Spleen (tissue), 11 donors: ENCODE measurements around the gene VRK1. TPM values are rescaled to one million over a fixed set of nuclear protein-coding genes. Genes with fewer than 3 reads are reported as not detected.

Experiments used
- DNase-seq: peaks from one replicate; pipeline ENCODE4 v3.0.0-alpha.2; 2020
- H3K27ac ChIP-seq, 8 donors: fragments of 200-600 bp; sonication (generic) in 7 of 8; 1 replicate in 4 of 8; 2 replicates in 4 of 8; pipeline versions ENCODE4 v1.5.0 to v1.8.0; 2016 to 2021; ENCODE audit warnings: inconsistent platforms in 4 of 8, mild to moderate bottlenecking in 4 of 8, moderate library complexity in 1 of 8
- H3K27me3 ChIP-seq, 7 donors: fragments of 200-600 bp; sonication (generic) in 6 of 7; replicated peaks in 1 of 7; 1 replicate in 4 of 7; 2 replicates in 3 of 7; pipeline versions ENCODE4 v1.5.0 to v1.8.0; 2016 to 2021; ENCODE audit warnings: inconsistent platforms in 3 of 7, mild to moderate bottlenecking in 1 of 7
- H3K36me3 ChIP-seq, 6 donors: fragments of 200-600 bp; sonication (generic) in 5 of 6; 1 replicate in 4 of 6; 2 replicates in 2 of 6; pipeline versions ENCODE4 v1.5.0 to v1.8.0; 2016 to 2021; ENCODE audit warnings: inconsistent platforms in 2 of 6
- H3K4me1 ChIP-seq, 6 donors: fragments of 200-600 bp; sonication (generic) in 5 of 6; 1 replicate in 3 of 6; 2 replicates in 3 of 6; pipeline versions ENCODE4 v1.5.0 to v1.8.0; 2016 to 2021; ENCODE audit warnings: inconsistent platforms in 3 of 6
- H3K4me3 ChIP-seq, 8 donors: fragments of 200-600 bp; sonication (generic) in 7 of 8; 1 replicate in 4 of 8; 2 replicates in 4 of 8; pipeline versions ENCODE4 v1.5.0 to v1.8.0; 2016 to 2021; ENCODE audit warnings: inconsistent platforms in 4 of 8, mild to moderate bottlenecking in 4 of 8, moderate library complexity in 2 of 8
- H3K9me3 ChIP-seq, 8 donors: fragments of 200-600 bp; sonication (generic) in 7 of 8; 1 replicate in 4 of 8; 2 replicates in 4 of 8; pipeline versions ENCODE4 v1.5.0 to v1.8.0; 2016 to 2021; ENCODE audit warnings: inconsistent platforms in 4 of 8
- CTCF ChIP-seq, 11 experiments: fragments of 200-600 bp in 7 of 11; fragments of 450-650 bp in 4 of 11; sonication (generic) in 4 of 11; IDR thresholded peaks in 8 of 11; conservative IDR thresholded peaks in 3 of 11; 1 replicate in 7 of 11; 2 replicates in 4 of 11; pipeline versions ENCODE4 v1.4.0 to v1.8.0; 2016 to 2021; ENCODE audit warnings: antibody characterized with exemption in 11 of 11, inconsistent platforms in 4 of 11, mild to moderate bottlenecking in 1 of 11
- POLR2A ChIP-seq, 3 donors: fragments of 450-650 bp; IDR thresholded peaks; one replicate each; pipeline ENCODE4 v1.5.1; 2017; ENCODE audit warnings: antibody characterized with exemption in 3 of 3, mild to moderate bottlenecking in 1 of 3
- POLR2AphosphoS5 ChIP-seq, 3 donors: sonication (generic); formaldehyde crosslinking; IDR thresholded peaks; one replicate each; pipeline ENCODE4 v1.5.1; 2017; ENCODE audit warnings: antibody characterized with exemption in 3 of 3
- WGBS, 5 donors: extraction: QIAGEN DNeasy Blood & Tissue Kit in 3 of 5; methylation state at CpG; one replicate each; pipeline versions ENCODE4 v1.1.5 to v1.1.7; 2013 to 2018; 5-methylcytosine and 5-hydroxymethylcytosine counted together
- intact Hi-C: fragments of 100-400 bp; cut with DNase I; formaldehyde crosslinking; loops from one replicate; pipeline ENCODE4 v1.15.0; 2023; ENCODE audit warnings: low total_unique reads
- polyA plus RNA-seq, 3 donors: library from polyadenylated mRNA; stranded (reverse); fragments of 200-250 nt; gene quantifications; one replicate each; pipeline ENCODE4 v1.2.1, GENCODE V29; 2013
- total RNA-seq, 7 donors: library from RNA; depleted of rRNA in 3 of 7; stranded (reverse); fragments of >200 nt in 3 of 7; fragmentation: NEBNext Ultra II Directional in 4 of 7; extraction: Animal tissue kit (Norgen Biotek cat#: 25700) in 4 of 7; gene quantifications; one replicate each; pipeline versions ENCODE4 v1.1.0 to v1.2.1, GENCODE V29; 2016 to 2021
- donor health status: healthy with polysubstance abuse.
- donor health status: DM: no; HTN: no; CAD: no; lungs with moderate emphysema.
- donor health status: DM: no; HTN: no; CAD: no.
- donor health status: Bipolar disorder and iron deficiency.
- donor health status: healthy.
- donor health status: DM: no; HTN: no; CAD: no.
- donor health status: DM: yes; HTN: yes; CAD: no.

The VRK1 gene
- total and polyA plus RNA-seq, 10 donors, result 16.1 to 48.5 (median 29.4) TPM

GRCh38 chr14:96806836-96807235, 9.7 kb downstream of the VRK1 start:
- no peak for TF ChIP-seq POLR2AphosphoS5 (IDR thresholded peaks at IDR 0.05)
- TF ChIP-seq CTCF (IDR thresholded peaks at IDR 0.05 in 8 of 11, conservative IDR thresholded peaks at IDR 0.05 in 3 of 11), result no peak
- TF ChIP-seq POLR2A (IDR thresholded peaks at IDR 0.05), result no peak
- no peaks in the 10 kb centered on the region for H3K36me3 ChIP-seq
- no peaks in the 10 kb centered on the region for H3K9me3 ChIP-seq
- intact Hi-C loops, result no loop called here
- DNase-seq, result no peak
- H3K4me3 ChIP-seq, result peak overlapping the region in 1 of 8 donors; percentile 13
- H3K27me3 ChIP-seq, result no peaks in the 10 kb centered on the region
- peak overlapping the region in 5 of 8 donors; percentile 18 to 61 (median 54) for H3K27ac ChIP-seq
- peaks cover 0 to 52% (median 10%) of the 10 kb centered on the region in 6 donors for H3K4me1 ChIP-seq
- 63 to 87% (median 78%) methylated on average over 3 of the region's 3 CpGs for WGBS, 5 donors

GRCh38 chr14:96808619-96809406, 11.6 kb downstream of the VRK1 start:
- intact Hi-C loops, result no loop called here
- no peak for DNase-seq
- Histone ChIP-seq H3K4me1 (peaks cover 0 to 53% (median 7%) of the 10 kb centered on the region in 6 donors), H3K4me3 (no peak overlapping the region), H3K36me3 (no peaks in the 10 kb centered on the region), H3K27me3 (no peaks in the 10 kb centered on the region), H3K9me3 (no peaks in the 10 kb centered on the region), H3K27ac (no peak overlapping the region)
- no peak for TF ChIP-seq POLR2A (IDR thresholded peaks at IDR 0.05)
- no peak for TF ChIP-seq CTCF (IDR thresholded peaks at IDR 0.05 in 8 of 11, conservative IDR thresholded peaks at IDR 0.05 in 3 of 11)
- TF ChIP-seq POLR2AphosphoS5 (IDR thresholded peaks at IDR 0.05), result no peak
- 90 to 96% (median 94%) methylated on average over 4 of the region's 4 CpGs for WGBS, 5 donors

GRCh38 chr14:96811265-96811664, 14.1 kb downstream of the VRK1 start:
- Histone ChIP-seq H3K27me3 (no peaks in the 10 kb centered on the region), H3K4me3 (no peak overlapping the region), H3K27ac (no peak overlapping the region), H3K9me3 (no peaks in the 10 kb centered on the region), H3K4me1 (peaks cover 0 to 35% (median 0%) of the 10 kb centered on the region in 6 donors), H3K36me3 (no peaks in the 10 kb centered on the region)
- TF ChIP-seq CTCF (IDR thresholded peaks at IDR 0.05 in 8 of 11, conservative IDR thresholded peaks at IDR 0.05 in 3 of 11) (no peak), POLR2AphosphoS5 (IDR thresholded peaks at IDR 0.05) (no peak)
- 48 to 93% (median 76%) methylated on average over 2 of the region's 2 CpGs for WGBS, 5 donors
- intact Hi-C loops, result no loop called here
- DNase-seq, result no peak

GRCh38 chr14:96811985-96812667, 14.9 kb downstream of the VRK1 start:
- Histone ChIP-seq H3K4me1 (peaks cover 0 to 33% (median 0%) of the 10 kb centered on the region in 6 donors), H3K4me3 (no peak overlapping the region), H3K36me3 (no peaks in the 10 kb centered on the region), H3K27ac (no peak overlapping the region), H3K9me3 (no peaks in the 10 kb centered on the region), H3K27me3 (no peaks in the 10 kb centered on the region)
- intact Hi-C loops, result no loop called here
- 64 to 72% (median 69%) methylated on average over 3 of the region's 3 CpGs for WGBS, 5 donors
- TF ChIP-seq POLR2A (IDR thresholded peaks at IDR 0.05), result no peak
- no peak for TF ChIP-seq CTCF (IDR thresholded peaks at IDR 0.05 in 8 of 11, conservative IDR thresholded peaks at IDR 0.05 in 3 of 11)
- TF ChIP-seq POLR2AphosphoS5 (IDR thresholded peaks at IDR 0.05), result no peak
- no peak for DNase-seq
